ENCODE data around the gene FGF18.

Gene FGF18

DNA sequence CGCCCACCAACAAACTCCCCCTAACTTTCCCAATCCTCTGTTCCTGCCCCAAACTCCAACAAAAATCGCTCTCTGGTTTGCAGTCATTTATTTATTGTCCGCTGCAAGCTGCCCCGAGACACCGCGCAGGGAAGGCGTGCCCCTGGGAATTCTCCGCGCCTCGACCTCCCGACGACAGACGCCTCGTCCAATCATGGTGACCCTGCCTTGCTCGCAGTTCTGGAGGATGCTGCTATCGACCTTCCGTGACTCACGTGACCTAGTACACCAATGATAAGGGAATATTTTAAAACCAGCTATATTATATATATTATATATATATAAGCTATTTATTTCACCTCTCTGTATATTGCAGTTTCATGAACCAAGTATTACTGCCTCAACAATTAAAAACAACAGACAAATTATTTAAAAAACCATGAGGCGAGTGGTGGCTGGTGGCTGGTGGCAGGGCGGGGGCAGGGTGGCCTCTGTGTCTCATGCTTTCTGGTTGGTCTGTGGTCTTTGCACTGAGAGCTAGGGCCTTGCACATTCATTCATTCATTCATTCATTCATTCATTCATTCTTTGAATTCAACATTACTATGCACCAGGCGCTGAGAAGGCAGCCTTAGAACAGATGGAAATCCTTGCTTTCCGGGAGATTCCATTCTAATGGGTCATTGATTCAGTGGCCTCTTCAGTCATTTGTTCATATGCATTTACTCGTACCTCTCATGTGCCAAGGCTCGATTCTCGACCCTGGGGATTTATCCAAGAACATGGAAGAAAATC is 37.9 kb downstream of the FGF18 start:
- no peak for DNase-seq (ENCODE audit: low spot score)
- TF ChIP-seq, protein P1, sequence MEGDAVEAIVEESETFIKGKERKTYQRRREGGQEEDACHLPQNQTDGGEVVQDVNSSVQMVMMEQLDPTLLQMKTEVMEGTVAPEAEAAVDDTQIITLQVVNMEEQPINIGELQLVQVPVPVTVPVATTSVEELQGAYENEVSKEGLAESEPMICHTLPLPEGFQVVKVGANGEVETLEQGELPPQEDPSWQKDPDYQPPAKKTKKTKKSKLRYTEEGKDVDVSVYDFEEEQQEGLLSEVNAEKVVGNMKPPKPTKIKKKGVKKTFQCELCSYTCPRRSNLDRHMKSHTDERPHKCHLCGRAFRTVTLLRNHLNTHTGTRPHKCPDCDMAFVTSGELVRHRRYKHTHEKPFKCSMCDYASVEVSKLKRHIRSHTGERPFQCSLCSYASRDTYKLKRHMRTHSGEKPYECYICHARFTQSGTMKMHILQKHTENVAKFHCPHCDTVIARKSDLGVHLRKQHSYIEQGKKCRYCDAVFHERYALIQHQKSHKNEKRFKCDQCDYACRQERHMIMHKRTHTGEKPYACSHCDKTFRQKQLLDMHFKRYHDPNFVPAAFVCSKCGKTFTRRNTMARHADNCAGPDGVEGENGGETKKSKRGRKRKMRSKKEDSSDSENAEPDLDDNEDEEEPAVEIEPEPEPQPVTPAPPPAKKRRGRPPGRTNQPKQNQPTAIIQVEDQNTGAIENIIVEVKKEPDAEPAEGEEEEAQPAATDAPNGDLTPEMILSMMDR (IDR thresholded peaks at IDR 0.05; ENCODE audit: extremely low read depth, missing control alignments): no peak

DNA sequence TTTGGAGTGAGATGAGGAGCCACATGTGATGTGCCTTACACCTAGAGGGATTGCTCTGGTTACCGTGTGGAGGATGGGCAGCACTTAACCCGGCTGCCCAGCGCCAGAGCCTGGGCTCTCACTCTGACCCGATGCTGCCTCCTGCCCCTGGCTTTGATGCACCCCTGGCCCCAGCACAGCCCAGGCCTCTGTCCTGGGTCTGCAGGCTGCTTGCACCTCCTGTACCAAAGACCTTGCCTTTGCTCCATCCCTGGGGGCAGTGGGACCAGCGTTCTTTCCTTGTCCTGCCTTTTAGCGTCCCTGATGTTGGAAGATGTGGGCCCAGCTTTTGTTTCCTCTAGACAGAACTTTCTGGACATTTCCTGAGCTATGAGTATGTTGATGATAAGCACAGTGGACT is 40.4 kb downstream of the FGF18 start:
- TF ChIP-seq, protein P1 (IDR thresholded peaks at IDR 0.05; ENCODE audit: extremely low read depth, missing control alignments): no peak
- DNase-seq (ENCODE audit: low spot score): no peak

DNA sequence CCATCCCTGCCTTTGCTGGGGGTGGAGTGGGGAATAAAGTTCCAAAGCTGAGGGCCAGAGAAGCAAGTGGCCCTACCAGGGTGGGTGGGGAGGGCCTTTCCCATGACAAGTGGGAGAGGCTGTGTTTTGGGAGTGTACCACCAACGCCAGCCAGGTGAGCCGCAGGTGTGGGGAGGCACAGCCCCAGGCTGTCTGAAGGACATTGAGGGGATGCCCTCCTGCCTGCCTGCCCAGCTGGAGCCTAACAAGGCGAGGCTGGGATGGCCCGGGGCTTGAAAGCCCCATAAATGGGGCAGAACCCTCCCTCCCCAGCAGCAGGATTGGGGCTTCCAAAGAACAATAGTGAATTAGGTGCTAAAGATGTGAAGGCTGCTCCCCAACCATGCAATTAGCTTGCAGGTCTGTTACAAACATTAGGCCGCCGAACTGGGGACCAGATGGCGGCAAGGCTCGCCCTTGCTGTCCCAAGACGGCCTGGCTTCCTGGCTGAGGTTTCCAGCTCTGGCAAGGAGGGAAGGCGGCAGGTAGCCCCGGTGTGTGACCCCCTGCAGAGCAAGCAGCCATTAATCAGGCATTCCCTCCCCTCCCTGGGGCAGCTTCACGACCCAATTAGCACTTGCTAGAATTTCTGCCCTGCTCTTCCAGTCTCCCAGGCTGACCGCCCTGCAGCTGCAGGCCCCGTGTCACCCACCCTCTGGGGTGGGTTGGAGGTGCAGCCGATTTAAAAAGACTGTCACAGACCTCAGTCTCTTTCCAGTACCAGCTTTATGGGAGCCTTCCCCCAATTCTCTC is 42.9 kb downstream of the FGF18 start:
- TF ChIP-seq, protein P1 (IDR thresholded peaks at IDR 0.05; ENCODE audit: extremely low read depth, missing control alignments): no peak

DNA sequence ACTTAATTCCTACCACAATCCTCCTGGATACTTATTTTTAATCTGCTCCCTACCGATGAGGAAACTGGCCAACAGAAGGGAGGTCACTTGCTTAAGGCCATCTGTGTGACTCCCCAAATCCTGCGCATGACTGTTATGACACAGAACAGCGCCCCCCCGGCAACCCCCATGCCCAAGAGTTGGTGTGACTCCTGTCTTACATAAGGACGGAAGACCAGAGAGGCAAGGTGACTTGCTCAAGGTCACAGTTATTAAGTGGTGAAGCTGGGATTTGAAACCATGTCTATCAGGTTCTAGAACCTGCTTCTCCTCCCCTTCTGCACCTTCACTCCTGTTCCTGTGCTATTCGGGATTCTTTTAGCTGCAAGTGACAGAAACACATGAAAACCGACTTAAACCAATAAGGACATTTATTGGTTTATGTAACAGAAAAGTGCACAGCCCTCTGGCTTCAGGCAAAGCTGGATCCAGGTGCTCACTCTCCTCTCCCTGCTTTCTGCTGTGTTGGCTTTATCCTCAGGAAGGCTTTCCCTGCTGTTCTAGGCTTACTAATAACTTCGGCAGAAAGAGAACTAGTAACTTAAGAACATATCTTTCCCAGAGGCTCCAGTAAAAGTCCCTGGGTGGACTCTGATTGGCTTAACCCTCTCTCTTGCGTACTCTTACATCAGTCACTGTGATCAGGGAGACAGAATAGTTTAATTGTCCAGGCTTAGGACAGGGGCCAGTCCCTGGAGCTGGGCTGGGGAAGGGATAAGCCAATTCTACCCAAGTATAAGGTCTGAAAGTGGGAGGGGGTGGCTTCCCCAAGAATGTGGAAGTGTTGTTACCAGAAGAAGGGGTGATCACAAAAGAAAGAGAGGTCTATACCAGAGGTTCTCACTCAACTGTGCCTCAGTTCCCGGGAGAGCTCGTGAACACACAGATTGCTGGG is 43.7 kb downstream of the FGF18 start:
- DNase-seq (ENCODE audit: low spot score): no peak
- TF ChIP-seq, protein P1 (IDR thresholded peaks at IDR 0.05; ENCODE audit: extremely low read depth, missing control alignments): no peak

More for the DNA sequence above, 42.9 kb downstream of the FGF18 start:
- DNase-seq (ENCODE audit: low spot score): no peak

DNA sequence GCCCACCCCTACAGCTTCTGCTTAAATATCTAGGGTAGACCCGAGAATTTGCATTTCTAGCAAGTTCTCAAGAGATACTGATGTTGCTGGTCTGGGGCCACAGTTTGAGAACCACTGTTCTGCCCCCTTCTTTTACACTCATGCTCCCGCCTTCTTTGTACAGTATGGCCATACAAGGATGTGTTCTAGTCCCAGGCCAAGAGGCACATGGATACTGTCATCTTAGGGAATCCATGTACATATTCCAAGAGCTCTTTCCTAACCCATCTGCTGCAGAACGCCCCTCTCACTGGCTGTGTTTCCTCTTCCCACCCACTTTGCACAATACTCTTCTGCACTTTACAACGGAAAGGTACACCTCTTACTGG is 44.4 kb downstream of the FGF18 start:
- DNase-seq (ENCODE audit: low spot score): no peak
- TF ChIP-seq, protein P1 (IDR thresholded peaks at IDR 0.05; ENCODE audit: extremely low read depth, missing control alignments): no peak

DNA sequence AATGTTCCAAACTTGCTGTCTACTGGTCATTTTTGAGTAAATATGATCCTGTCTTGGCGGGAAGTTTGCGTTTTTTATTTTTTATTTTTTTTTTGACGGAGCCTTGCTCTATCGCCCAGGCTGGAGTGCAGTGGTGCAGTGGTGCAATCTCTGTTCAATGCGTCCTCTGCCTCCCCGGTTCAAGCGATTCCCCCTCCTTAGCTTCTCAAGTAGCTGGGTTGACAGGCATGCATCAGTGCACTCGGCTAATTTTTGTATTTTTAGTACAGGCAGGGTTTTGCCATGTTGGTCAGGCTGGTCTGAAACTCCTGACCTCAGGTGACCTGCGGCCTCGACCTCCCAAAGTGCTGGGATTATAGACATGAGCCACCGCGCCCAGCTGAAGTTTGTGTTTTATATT is 45.4 kb downstream of the FGF18 start:
- DNase-seq (ENCODE audit: low spot score): no peak
- TF ChIP-seq, protein P1 (IDR thresholded peaks at IDR 0.05; ENCODE audit: extremely low read depth, missing control alignments): no peak
